Coronary artery (tissue), 2 donors: ENCODE data around the gene ZNF157.
"Not testable (repeated sequence)": the region's sequence is repeated elsewhere in the genome, so short reads cannot be mapped to it uniquely, and the experiment has no call there.

Experiments used
- DNase-seq: peaks from one replicate; pipeline ENCODE4 v3.0.0-alpha.2; 2017; ENCODE audit warnings: low spot score
- H3K27ac ChIP-seq, 2 donors: fragments of 200-600 bp; sonication (generic); one replicate each; pipeline ENCODE4 v1.5.1; 2016 to 2019
- H3K4me3 ChIP-seq: fragments of 200-600 bp; sonication (generic); 2 replicates; pipeline ENCODE4 v1.5.1; 2016; ENCODE audit warnings: mild to moderate bottlenecking, moderate library complexity
- TF ChIP-seq, protein P1 (sequence below): fragments of 200-600 bp; sonication (generic); IDR thresholded peaks from one replicate; pipeline ENCODE4 v1.5.1; 2019; ENCODE audit warnings: antibody characterized with exemption

ZNF157 gene

DNA sequence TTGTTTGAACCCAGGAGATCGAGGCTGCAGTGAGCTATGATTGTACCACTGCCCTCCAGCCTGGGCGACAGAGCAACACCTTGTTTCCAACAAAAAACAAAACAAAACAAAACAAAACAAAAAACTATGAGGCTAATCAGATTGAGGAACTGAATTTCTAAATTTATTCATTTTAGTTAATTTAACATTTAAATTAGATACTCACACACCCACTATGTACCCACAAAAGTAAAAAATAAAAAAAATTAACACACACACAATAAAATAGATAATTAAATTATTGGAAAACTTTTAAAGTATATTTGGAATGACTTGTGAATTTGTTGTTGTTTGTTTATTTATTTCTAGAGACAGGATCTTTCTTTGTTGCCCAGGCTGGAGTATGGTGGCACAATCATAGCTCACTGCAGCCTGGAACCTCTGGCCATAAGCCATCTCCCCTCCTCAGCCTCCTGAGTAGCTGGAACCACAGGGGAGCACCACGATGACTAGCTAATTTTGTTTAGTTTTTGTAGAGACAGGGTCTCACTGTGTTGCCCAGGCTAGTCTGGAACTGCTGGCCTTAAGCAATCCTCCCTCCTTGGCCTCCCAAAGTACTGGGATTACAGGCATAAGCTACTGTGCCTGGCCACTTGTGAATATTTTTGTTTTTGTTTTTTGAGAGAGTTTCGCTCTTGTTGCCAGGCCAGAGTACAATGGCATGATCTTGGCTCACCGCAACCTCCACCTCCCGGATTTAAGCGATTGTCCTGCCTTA lies 9.8 kb upstream of the ZNF157 start:
- no peak overlapping the region for H3K4me3 ChIP-seq
- H3K27ac ChIP-seq: no peak overlapping the region
- no peak for DNase-seq
- TF ChIP-seq, protein P1, sequence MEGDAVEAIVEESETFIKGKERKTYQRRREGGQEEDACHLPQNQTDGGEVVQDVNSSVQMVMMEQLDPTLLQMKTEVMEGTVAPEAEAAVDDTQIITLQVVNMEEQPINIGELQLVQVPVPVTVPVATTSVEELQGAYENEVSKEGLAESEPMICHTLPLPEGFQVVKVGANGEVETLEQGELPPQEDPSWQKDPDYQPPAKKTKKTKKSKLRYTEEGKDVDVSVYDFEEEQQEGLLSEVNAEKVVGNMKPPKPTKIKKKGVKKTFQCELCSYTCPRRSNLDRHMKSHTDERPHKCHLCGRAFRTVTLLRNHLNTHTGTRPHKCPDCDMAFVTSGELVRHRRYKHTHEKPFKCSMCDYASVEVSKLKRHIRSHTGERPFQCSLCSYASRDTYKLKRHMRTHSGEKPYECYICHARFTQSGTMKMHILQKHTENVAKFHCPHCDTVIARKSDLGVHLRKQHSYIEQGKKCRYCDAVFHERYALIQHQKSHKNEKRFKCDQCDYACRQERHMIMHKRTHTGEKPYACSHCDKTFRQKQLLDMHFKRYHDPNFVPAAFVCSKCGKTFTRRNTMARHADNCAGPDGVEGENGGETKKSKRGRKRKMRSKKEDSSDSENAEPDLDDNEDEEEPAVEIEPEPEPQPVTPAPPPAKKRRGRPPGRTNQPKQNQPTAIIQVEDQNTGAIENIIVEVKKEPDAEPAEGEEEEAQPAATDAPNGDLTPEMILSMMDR: no peak

DNA sequence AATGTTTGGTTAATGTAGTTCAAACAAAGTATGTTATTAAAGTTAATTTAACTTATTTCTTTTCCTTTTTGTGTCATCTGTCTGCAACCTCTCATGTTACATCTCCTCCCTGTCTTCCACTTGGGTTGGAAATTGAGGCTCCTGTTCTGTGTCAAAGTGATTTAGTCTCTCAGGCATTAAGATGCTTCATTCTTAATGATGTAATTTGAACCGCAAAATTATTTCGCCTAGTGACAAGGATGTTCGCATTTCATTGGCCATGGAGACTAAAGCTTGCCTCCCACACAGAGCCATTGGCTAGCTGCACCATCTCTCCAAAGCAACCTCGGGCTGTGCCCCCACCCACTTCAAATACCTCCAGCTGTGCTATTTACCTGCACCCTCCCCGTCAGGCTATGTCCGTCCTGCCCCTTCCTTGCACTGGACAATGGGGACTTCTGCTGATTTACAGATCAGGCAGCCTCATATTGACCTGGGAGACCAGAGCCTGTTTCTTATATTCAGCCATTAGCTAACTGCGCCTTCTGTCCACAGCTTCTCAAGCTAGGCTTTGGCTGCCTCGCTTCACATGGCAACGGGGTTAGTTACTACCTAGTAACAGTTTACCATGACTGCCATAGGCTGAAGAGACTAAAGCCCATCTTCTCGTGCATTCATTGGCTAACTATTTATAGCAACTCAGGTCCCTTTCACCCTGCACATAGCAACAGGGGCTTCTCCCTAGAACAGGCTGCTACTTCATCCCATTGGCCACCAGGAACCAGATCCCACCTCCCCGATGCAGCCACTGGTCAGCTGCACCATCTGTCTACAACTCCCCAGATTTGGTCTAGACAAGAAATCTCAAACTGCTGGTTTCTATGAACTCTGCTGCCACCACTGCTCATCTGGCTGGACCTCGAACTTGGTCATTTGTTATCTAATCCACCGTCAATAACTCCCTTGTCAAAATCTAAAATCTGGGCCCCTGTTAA lies 8.6 kb upstream of the ZNF157 start:
- DNase-seq: peak; percentile 87
- TF ChIP-seq, protein P1: no peak
- peak overlapping the region; percentile 65 to 85 for H3K27ac ChIP-seq
- H3K4me3 ChIP-seq: peak overlapping the region; percentile 62

DNA sequence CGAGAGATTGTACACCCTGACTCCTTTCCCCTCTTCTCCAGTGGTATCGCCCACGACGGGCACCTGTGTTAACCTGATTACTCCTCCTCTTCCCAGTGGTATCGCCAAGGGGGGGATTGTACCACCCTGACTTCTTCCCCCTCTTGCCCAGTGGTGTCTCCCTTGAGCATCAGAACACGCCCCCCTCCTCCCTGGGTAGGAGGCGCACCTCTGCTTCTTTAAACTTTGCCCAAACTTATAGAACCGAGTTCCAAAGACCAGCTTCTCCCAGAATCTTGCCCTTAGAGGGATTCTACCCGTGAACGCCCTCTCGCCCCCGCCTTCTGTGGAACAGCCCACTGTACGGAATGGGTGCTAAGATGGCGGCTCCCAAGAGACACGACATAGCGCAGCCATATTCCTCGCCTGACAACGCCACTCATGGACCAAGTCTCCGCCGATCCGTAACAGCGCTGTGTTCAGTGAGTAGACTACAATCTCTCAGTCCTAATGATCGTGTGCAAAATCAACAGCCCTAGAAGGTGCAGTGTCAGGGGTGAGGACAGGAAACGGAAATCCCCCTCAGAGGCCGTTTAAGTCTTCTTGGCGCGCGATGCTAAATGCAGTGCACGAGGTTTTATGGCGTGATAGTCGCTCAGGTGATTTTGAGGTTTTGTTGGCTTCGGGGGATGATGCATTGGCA lies 4.2 kb upstream of the ZNF157 start:
- Histone ChIP-seq H3K27ac (peak overlapping the region in 1 of 2 donors; percentile 48), H3K4me3 (peak overlapping the region; percentile 70)
- DNase-seq: peak; percentile 73
- TF ChIP-seq, protein P1: no peak

DNA sequence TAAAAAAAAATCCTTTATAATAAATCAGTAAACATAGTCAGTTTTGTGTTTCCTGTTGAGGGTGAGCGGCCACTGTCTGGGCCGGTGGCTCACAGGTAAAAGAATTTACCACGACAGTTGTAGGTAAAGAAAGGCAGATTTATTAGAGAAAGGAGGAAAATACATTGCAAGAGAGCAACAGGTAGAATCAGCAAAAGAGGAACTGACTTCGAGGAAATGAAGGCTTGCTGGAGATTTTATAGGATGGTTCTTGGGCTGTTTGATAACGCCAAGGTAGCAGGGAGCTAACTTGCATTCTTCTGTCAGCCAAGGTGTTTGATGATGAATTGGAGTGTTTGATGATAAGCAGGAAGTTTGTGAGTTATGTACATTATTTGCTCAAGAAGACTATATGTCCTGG lies 2.8 kb downstream of the ZNF157 start:
- TF ChIP-seq, protein P1: no peak
- H3K27ac ChIP-seq: no peak overlapping the region
- DNase-seq: no peak
- H3K4me3 ChIP-seq: no peak overlapping the region

DNA sequence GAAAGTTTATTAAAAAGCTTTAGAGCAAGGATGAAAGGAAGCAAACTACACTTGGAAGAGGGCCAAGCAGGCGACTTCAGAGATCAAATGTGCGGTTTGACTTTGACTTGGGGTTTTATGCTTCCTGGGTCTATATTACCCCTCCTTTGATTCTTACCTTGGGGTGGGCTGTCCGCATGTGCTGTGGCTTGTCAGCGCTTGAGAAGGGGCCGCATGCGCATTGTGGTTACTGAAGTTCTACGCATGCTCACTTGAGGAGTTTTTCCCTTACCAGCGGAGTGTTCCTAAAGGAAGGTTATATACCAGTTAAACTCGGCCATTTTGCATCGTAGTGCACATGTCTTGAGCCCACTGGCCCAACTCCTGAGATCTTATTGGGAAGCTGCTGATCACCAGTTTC lies 9.9 kb downstream of the ZNF157 start:
- TF ChIP-seq, protein P1: no peak
- Histone ChIP-seq H3K4me3 (no peak overlapping the region), H3K27ac (no peak overlapping the region)
- DNase-seq: no peak

DNA sequence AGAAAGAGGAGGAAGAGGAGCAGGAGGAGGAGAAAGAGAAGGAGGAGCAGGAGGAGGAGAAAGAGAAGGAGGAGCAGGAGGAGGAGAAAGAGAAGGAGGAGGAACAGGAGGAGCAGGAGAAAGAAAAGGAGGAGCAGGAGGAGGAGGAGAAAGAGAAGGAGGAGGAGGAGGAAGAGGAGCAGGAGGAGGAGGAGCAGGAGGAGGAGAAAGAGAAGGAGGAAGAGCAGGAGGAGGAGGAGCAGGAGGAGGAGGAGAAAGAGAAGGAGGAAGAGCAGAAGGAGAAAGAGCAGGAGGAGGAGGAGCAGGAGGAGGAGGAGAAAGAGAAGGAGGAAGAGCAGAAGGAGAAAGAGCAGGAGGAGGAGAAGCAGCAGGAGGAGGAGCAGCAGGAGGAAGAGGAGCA lies 10.5 kb downstream of the ZNF157 start:
- not testable (repeated sequence) for H3K4me3 ChIP-seq, DNase-seq, H3K27ac ChIP-seq

DNA sequence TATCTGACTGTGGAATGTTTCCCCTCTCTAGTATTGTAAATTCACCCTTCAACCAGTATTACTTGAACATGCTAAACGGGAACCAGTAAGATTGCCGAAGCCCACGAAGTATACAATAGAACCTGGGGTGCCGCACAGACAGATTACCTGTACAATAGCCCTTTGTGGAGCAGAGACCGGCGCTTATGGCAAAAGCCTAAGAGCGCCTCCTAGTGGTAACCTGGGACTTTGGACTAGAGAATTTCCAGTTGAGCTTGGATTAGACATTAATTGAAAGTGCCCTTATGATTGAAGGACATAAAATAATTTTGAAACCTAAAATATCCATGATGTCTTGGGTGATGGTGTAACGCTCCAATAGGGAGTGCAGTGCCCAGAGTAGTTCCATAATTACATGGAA lies 14.1 kb downstream of the ZNF157 start:
- no peak overlapping the region for H3K4me3 ChIP-seq

More for the DNA sequence above, 14.1 kb downstream of the ZNF157 start:
- no peak overlapping the region for H3K27ac ChIP-seq
- no peak for DNase-seq
- TF ChIP-seq, protein P1: peak; percentile 62
